ENCODE measurements around the gene AKR1C2. TPM values are rescaled to one million over a fixed set of nuclear protein-coding genes. Genes with fewer than 3 reads are reported as not detected.

Gene AKR1C2
- total and polyA plus RNA-seq, 9 of the 15 experiments (the other 6 are each of a cell fraction or from before 2014, with no cell fraction given) = 13.8 to 74.0 (median 30.5) TPM

GRCh38 chr10:4982764-4983226, 20.9 kb downstream of the AKR1C2 start:
- no peaks in the 10 kb centered on the region for H3K27me3 ChIP-seq (ENCODE audit: control insufficient read depth in 2 of 2, insufficient read depth in 2 of 2, low read length in 2 of 2)
- H3K9ac ChIP-seq (ENCODE audit: insufficient read depth in 1 of 2, low read depth in 2 of 2, low read length in 2 of 2) = no peak overlapping the region
- CTCF ChIA-PET (ENCODE audit: low intra/inter-chr PET ratio) = interaction anchor here (0.8 to 1.9 kb wide), 3 partner anchors 107 to 167 kb away, joined by 3 to 13 read pairs (median 4); no protein-coding TSS in a partner anchor
- intact Hi-C loops (cut with micrococcal nuclease) (loop anchor here (1.0 to 10.0 kb wide), 7 partner anchors 40 to 452 kb away; partner anchors contain the start of gene AKR1C3), in situ Hi-C loops (cut with MboI) (loop anchor here (5.0 kb wide), 2 partner anchors 135 to 300 kb away; no protein-coding TSS in a partner anchor)
- POLR2A ChIA-PET = interaction anchor here (0.6 to 1.3 kb wide), 4 partner anchors 112 to 249 kb away, joined by 3 to 4 read pairs (median 4); partner anchors contain the start of gene AKR1C3
- no peak overlapping the region for H3K4me3 ChIP-seq
- no peaks in the 10 kb centered on the region for H3K9me1 ChIP-seq (ENCODE audit: control insufficient read depth, insufficient read depth, low read length)
- H3K27ac ChIP-seq (ENCODE audit: extremely low read depth, low read depth, low read length) = no peak overlapping the region; the same call in 2 of the 3 replicates
- ATAC-seq (peak; percentile 6; the same call in 2 of the 3 replicates), FAIRE-seq (no peak), DNase-seq (ENCODE audit: extremely low read depth in 1 of 4, low spot score in 3 of 4) (peak in 1 of 4 experiments; percentile 24)
- H4K20me1 ChIP-seq (replicated peaks; ENCODE audit: control insufficient read depth, insufficient read depth, low read length) = no peaks in the 10 kb centered on the region
- H3K4me2 ChIP-seq (ENCODE audit: insufficient read depth, low read length) = no peak overlapping the region
- peak overlapping the region; percentile 47; the same call in 1 of the 2 replicates for H2AFZ ChIP-seq (ENCODE audit: low read depth, low read length)
- WGBS (ENCODE audit: insufficient coverage, low coverage, missing lambda C conversion rate) = 60% methylated on average over 9 of the region's 9 CpGs
- no TSS peak for BruUV-seq (replicated peaks)
- H3K36me3 ChIP-seq (ENCODE audit: control insufficient read depth, insufficient read depth, low read length) = peaks cover 5% of the 10 kb centered on the region; the same call in 1 of the 3 replicates
- H3K9me3 ChIP-seq (replicated peaks; ENCODE audit: control insufficient read depth, insufficient read depth, low read depth, low read length) = no peaks in the 10 kb centered on the region; the same call in 1 of the 2 replicates
- H3K79me2 ChIP-seq (ENCODE audit: control insufficient read depth, insufficient read depth, low read length) = no peaks in the 10 kb centered on the region
- H3K4me1 ChIP-seq (replicated peaks in 1 of 2; ENCODE audit: control insufficient read depth in 2 of 2, insufficient read depth in 2 of 2, low read length in 2 of 2) = peaks cover 18 to 20% of the 10 kb centered on the region in 2 experiments; a peak in 4 of 5 replicates
- TF ChIP-seq, protein P1, sequence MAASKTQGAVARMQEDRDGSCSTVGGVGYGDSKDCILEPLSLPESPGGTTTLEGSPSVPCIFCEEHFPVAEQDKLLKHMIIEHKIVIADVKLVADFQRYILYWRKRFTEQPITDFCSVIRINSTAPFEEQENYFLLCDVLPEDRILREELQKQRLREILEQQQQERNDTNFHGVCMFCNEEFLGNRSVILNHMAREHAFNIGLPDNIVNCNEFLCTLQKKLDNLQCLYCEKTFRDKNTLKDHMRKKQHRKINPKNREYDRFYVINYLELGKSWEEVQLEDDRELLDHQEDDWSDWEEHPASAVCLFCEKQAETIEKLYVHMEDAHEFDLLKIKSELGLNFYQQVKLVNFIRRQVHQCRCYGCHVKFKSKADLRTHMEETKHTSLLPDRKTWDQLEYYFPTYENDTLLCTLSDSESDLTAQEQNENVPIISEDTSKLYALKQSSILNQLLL (CRISPR knock-in tag; IDR thresholded peaks at IDR 0.05; ENCODE audit: borderline replicate concordance) = no peak
- TF ChIP-seq SETDB1 (IDR thresholded peaks at IDR 0.05; ENCODE audit: low read length) = no peak
- TF ChIP-seq ZNF174 (CRISPR knock-in tag; IDR thresholded peaks at IDR 0.05) = no peak
- TF ChIP-seq KAT8 (IDR thresholded peaks at IDR 0.05; ENCODE audit: low read depth) = no peak
- TF ChIP-seq, protein P2, sequence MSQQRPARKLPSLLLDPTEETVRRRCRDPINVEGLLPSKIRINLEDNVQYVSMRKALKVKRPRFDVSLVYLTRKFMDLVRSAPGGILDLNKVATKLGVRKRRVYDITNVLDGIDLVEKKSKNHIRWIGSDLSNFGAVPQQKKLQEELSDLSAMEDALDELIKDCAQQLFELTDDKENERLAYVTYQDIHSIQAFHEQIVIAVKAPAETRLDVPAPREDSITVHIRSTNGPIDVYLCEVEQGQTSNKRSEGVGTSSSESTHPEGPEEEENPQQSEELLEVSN (IDR thresholded peaks at IDR 0.05; ENCODE audit: borderline replicate concordance in 1 of 2, extremely low read depth in 1 of 2, insufficient read depth in 1 of 2, insufficient read length in 1 of 2, low read depth in 1 of 2, low read length in 1 of 2, poor library complexity in 1 of 2, severe bottlenecking in 1 of 2) = no peak
- no peak for TF ChIP-seq GATAD2B (IDR thresholded peaks at IDR 0.05; ENCODE audit: borderline replicate concordance)
- no peak for TF ChIP-seq GABPB2 (CRISPR knock-in tag; conservative IDR thresholded peaks at IDR 0.05)
- TF ChIP-seq RBM14 (IDR thresholded peaks at IDR 0.05; ENCODE audit: borderline replicate concordance, insufficient read depth, low read depth, low read length) = no peak
- no peak for TF ChIP-seq SREBF2 (CRISPR knock-in tag; IDR thresholded peaks at IDR 0.05)
- TF ChIP-seq SIN3B (IDR thresholded peaks at IDR 0.05; ENCODE audit: low read depth) = no peak
- no peak for TF ChIP-seq ZNF785 (CRISPR knock-in tag; IDR thresholded peaks at IDR 0.05)
- no peak for TF ChIP-seq TARDBP (IDR thresholded peaks at IDR 0.05)
- no peak for TF ChIP-seq ZHX1 (conservative IDR thresholded peaks at IDR 0.05; ENCODE audit: low read length)
- TF ChIP-seq, protein P3, sequence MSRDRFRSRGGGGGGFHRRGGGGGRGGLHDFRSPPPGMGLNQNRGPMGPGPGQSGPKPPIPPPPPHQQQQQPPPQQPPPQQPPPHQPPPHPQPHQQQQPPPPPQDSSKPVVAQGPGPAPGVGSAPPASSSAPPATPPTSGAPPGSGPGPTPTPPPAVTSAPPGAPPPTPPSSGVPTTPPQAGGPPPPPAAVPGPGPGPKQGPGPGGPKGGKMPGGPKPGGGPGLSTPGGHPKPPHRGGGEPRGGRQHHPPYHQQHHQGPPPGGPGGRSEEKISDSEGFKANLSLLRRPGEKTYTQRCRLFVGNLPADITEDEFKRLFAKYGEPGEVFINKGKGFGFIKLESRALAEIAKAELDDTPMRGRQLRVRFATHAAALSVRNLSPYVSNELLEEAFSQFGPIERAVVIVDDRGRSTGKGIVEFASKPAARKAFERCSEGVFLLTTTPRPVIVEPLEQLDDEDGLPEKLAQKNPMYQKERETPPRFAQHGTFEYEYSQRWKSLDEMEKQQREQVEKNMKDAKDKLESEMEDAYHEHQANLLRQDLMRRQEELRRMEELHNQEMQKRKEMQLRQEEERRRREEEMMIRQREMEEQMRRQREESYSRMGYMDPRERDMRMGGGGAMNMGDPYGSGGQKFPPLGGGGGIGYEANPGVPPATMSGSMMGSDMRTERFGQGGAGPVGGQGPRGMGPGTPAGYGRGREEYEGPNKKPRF (IDR thresholded peaks at IDR 0.05; ENCODE audit: low read depth, low read length) = no peak

Measured in K562 (cell line).